GM19372 (cell line): ENCODE measurements around the gene SEMA3B.
"Not testable (repeated sequence)": the region's sequence is repeated elsewhere in the genome, so short reads cannot be mapped to it uniquely, and the experiment has no call there.

Experiments used
- ATAC-seq: cut with Tn5 transposase; IDR thresholded peaks from one replicate; pipeline ENCODE4 v1.9.1; 2021; ENCODE audit warnings: mild to moderate bottlenecking, low read depth, moderate library complexity; ENCODE audit not compliant: unreplicated experiment

SEMA3B gene

DNA sequence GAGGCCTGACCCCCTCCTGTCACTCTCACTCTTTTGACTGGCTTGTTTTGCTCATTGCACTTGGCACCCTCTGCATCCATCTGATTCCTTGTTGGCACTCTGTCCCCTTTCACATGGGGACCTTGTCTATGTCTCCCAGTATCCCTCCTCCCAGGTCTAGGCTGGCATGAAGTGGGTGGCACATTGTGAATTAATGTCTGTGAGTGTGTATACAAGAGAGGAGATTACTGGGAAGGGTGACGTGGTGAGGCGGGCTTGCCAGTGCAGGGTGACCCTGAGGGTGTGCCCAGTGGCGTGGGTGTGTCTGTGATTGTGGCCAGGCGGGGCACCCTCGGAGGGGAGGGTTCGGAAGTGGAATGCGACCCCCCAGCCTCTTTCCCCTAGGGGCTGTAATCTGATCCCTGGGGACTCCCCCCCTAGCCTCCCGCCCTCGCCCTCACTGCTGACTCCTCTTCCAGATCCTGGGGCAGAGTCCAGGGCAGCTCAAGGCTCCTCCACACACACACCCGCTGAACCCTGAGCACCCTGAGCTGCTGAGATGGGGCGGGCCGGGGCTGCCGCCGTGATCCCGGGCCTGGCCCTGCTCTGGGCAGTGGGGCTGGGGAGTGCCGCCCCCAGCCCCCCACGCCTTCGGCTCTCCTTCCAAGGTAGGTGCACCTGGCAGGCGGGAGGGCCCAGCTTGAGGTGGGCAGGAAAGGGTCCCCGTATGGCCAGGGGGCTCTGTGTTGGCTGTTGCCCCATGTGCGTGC lies at the start of gene SEMA3B:
Gene SEMA3B, plus strand, starts transcription at position 445 of the 749 bp plus-strand sequence. Its CDS starts 94 bp downstream, at position 539.
- ATAC-seq = no peak

DNA sequence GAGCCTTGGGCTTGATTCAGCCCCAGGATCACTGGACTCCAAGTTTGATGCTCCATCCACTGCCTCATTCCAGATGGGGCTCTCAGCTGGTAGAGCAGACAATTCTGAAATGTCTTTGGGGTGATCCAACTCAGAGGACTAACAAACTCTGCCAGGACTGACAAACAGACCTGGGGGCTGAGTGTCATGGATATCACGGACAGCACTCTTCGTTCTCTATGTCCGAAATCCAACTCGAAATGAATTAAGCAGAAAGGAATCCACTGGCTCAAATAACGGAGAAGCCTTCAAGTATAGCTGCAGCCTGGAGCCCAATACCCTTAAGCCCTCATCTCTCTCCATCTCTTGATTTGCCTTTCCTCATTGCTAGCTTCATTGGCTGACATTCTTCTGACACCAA lies 49.7 kb upstream of the SEMA3B start:
- no peak for ATAC-seq

DNA sequence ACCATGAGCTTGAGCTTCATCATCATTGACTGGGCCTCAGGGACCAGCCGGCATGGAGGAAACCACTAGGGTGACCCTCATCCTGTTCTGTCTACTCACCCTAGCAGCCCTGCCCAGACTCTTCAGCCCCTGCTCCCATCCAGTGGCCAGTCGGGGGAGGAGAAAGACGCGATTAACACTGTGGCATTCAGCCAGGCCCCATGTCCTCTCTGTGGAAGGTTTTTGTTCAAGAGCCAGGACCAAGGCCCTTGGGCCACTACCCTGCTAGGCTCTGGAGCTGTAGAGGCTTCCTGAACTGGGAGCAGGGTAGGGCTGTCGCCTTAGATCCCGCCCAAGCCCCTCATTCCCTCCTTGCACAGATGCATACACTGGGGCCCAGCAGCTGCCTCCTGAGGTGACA lies 48.8 kb upstream of the SEMA3B start:
- no peak for ATAC-seq

DNA sequence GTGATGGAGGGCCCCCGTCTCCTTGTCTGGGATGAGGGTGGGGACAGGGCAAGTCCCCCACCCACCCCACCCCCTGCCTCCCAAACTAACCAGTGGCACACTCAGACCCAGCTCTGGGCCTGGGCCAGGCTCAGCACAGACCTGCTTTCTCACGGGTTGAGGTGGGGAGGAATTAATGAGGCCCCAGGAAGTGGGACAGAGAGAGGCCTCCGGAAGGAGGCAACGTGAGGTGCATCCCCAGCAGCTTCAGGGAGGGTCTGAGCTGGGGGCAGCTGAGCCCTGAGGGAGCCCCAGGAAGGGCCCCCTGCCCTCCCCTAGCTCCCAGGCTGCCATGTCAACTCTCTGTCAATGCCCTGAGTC lies 47.9 kb upstream of the SEMA3B start:
- no peak for ATAC-seq

DNA sequence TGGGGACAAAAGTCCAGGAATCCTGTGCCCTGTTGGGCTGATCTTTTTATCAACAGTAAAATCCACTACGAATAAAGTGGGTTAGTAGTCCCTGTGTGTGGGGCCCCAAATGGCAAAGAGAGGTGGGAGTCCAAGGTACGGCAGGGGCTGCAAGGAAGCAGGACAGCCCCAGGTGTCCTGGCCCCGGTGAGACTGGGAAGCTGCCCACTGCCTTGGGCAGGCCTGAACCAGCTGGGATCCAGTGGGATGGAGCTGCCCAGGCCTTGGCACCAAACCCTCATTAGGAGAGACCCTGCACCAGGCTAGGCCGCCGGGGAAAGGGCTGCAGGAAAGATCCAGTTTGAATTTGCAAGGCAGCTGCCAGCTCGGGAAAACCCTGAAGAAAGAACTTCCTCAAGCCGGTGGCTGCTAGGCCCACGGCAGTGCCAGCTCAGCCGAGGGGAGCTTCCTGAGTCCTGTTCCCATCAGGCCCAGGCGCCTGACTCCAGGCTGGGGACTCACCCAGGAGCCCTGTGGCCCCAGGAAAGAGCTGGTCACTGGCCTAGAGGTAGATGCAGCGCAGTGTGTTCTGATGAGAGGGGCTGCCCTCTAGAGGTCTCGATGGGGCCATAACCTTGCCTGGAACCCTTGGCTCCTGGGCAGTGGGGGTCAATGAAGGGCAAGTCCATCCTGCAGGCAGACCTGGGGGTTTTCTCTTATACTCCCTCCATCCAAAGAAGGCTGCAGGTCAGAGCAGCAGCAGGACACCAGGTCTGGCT lies 47.4 kb upstream of the SEMA3B start:
- ATAC-seq = no peak

DNA sequence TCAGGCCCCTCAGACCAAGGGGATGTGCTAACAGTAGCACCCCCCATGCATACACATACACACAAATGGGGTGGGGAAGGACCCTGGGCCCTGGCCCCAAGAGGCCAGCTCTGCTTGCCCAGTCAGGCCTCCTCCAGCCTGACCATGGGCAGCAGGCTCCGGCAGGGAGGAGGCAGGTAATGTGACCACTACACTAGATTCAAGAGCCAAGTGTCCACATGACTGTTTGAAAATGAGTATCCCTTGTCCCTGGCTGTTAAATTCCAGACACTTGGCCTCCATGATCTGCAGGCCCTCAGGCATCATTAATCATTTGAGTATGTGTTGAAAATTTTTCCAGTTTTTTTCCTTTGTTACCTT lies 46.8 kb upstream of the SEMA3B start:
- no peak for ATAC-seq

DNA sequence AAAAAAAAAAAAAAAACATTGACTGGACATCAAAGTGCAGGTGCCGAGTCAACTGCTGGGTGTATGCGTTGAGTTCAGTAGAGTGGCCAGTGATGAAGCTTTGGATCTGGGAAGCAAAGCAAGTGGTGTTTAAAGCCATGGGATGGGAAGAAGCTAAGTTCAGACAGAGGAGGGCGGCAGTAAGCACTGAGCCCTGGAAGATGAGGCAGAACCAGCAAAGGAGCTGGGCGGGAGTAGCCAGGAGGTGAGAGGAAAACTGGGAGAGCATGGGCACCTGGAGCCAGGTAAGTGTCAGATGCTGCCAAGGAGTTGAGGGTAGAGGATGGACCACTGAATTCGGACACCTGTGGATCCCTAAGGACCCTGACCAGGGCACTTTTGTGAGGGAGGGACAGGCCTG lies 44.3 kb upstream of the SEMA3B start:
- ATAC-seq = no peak

DNA sequence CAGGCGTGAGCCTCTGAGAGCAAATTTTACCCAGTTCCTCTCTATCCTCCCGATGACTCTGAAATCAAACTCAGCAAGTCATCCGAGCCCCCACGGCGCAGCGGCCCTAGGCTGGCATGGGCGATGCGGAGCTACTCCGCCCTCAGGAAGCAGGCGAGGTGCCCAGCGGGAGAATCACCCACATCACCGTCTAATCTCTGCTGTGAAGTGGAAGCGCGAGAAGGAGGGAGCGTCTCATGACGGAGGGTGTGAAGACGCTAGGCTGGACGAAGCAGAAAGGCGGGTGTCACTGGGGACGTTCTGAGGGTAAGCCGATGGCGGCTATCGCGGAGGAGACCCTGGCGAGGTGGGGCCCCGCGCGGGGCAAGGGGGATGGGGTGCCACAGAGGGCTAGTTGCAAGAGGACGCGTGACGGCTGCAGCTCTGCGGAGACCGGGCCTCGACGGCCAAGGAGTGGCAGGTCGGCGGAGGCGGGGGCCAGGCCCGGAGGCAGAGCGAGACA lies 42.0 kb upstream of the SEMA3B start:
- peak; percentile 1 for ATAC-seq

DNA sequence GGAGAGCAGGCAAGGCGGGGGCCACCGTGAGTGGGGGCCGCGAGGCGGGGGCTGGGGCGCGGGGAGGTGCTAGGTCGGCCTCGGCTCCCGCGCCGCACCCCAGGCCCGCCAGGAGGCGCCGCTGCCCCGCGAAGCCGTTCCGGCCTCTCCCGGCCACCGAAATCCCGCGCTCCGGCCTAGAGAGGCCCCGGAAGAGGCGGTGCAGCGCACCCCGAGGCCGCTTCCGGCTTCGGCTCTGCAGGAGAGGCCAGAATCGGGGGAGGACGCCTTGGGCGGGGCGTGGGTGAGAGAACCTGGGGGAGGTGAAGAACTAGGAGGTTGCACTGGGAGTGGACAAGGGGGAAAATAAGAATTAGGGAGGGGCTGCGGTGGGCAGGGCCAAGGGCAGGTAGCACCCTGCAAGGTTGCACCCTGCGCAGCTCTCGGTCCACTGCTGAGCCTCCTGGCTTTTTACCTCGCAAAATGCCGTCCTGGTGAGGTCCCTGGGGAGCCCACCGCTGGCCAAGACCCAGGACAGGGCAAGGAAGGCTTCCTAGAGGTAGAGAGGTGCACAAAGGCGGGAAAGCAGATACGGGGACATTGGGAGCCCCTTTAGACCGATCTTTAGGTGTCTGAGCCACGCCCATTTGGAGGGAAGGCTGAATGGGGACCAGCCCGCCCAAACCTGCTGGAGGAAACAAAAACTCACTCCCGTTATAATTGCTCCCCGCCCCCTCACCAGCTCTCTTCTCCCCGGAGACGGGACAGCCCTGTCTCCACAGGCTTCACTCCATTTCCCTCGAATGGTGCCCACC lies 41.4 kb upstream of the SEMA3B start:
- peak; percentile 87 for ATAC-seq

DNA sequence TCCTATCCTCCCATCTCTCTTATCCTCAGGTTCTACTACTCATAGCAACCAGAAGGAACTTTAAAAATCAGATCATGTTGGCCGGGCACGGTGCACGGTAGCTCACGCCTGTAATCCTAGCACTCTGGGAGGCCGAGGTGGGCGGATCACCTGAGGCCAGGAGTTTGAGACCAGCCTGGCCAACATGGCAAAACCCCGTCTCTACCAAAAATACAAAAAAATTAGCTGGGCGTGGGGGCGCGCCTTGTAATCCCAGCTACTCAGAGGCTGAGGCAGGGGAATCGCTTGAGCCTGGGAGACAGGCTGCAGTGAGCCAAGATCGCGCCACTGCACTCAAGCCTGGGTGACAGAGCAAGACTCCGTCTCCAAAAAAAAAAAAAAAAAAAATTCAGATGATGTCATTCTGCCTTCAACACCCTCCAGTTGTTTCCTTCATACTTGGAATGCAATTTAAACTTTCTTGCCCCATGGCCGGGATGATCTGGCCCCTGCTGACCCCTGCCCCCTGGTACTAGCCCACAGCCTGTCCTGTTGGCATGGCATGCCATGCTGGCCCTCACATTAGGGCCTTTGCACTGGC lies 40.7 kb upstream of the SEMA3B start:
- ATAC-seq = not testable (repeated sequence)

DNA sequence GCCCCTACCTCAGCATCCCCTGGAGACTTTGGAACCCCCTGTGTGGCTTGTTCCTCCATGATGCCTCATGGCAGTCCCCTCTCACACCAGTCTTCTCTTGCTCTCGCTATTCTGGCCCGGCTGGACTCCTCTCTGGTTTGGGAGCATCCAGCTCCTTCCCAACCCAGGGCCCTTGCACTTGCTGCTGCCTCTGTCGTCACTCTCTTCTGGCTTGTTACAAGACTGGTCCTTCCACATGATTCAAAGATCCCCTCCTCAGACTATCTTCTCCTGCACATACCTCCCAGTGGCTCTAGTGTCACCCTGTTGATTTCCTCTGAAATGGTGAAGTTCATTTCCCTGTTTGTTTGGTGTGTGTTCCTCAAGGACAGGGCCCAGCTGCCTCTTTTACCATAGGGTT lies 39.5 kb upstream of the SEMA3B start:
- no peak for ATAC-seq

DNA sequence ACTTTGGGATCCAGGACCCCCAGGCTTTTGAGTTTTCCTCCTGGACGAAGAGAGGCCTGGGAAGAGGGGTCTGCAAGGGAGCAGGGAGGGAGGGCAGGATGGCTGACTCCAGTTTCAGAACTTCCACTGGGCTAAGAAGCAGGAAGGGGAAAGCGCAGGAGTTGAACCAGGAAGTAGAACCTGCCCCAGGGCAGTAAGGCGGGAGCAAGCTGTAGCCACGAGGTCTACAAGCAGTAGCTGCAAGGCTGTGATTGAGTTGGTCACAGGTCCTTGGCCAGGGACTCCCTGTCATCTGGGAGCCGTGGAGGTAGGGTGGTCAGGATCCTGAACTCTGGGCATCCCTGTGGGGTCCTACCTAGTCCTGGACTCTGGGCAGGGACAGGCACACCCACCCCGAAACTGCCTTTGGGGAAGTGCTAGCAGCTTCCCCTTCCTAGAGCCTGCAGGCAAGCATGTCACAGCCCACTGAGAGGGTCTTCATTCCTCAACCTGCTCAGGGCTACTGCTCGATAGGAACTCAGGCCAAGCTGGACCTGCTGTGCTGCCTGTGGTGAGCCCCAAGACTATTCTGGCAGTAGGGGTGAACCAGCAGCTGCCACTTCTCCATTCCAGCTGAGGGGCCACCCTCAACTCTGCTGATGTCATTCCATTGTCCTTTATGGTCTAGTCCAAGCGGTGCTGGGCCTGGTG lies 38.7 kb upstream of the SEMA3B start:
- ATAC-seq = no peak

DNA sequence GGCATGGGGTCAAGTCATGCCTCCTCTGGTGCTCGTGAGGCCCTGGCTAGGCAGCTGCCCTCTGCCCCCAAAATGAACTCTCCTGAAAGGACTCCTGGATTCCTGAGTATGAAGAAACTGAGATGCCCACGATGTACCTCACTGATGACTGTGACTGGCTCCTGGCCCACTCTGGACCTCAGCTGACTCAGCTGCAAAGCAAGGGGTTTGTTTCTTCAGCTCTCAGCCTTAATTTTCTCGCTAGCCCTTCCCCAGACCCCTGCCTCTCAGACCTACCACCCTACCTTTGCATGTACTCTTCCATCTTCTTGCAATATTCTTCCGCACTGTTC lies 38.2 kb upstream of the SEMA3B start:
- ATAC-seq = no peak

DNA sequence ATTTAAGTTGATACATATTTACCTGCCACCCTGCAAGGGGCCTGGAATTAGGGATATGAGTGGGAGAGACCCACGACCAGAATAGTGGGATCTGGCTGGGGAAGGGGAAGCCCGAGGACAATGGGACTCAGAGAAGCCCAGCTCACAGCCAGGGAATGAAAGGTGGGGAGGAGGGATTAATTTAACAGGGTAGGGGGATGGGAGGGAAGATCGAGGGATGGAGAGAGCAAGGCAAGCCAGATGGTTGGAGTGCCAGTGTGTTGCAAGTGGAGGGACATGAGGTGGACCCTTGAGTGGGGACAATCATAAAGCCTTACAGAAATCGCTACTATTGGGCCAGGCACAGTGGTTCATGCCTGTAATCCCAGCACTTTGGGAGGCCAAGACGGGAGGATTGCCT lies 37.4 kb upstream of the SEMA3B start:
- ATAC-seq = no peak

DNA sequence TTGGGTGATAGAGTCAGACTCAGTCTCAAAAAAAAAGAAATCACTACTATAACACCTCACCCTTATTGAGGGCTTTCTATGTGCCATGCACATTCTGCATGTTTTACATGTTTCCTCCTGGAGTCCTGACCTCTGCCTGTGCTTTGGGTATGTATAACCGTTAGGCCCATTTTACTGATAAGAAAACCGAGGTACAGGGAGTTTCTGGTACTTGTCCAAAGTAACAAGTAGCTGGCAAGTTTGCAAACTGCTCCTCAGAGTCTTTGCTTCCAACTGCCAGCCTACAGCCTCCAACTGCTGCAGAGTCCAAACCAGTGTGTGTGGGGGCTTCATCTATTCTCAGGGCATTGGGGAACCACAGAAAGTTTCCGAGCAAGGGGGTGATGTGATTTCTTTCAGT lies 36.6 kb upstream of the SEMA3B start:
- no peak for ATAC-seq

DNA sequence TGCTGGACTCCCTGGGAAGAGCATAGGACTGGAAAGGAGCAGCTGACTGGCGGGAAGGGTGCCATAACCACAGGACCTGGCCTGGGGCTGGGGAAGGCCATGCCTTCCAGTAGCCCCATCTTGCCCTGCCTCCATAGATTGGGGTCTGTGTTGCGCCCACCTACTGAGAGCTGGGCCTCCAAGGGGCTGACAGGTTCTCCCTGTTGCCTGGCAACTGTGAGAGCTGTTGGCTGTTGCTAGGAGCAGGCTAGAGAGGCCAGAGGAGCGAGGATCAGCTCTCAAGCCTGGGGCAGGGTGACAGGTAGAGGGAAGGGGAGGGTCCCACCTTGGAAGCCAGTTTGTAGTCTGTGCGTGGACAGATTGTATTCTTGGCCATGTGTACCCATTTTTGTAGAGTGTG lies 35.8 kb upstream of the SEMA3B start:
- no peak for ATAC-seq

DNA sequence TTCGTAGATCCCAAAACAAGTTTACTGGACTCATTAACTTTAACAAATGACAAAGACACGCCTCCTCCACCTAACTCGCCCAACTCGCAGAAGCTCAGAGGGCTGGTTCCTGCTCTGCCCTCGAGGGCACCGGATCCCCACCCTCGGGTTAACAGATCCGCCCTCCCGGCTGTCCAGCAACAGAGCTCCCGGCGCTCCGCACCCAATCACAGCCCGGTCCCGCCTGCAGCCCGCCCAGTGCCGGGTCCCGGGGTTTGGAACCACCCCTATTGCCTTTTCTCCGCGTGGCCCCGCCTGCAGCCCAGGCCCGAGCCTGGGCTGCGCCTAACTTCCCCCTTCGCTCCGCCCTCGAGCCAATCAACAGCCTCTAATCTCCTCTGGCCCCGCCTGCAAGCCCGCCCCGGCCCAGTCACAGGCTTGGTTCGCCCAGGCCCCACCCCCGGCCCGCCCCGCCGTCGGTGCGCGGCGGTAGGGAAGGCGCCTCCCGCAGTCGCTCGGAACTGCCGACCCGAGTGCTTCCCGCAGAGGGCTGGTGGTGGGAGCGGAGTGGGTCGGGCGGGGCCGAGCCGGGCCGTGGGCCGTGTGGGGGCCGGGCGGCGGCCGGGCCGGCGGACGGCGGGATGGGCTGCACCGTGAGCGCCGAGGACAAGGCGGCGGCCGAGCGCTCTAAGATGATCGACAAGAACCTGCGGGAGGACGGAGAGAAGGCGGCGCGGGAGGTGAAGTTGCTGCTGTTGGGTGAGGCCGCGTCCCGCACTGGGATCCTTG lies 33.0 kb upstream of the SEMA3B start, which contains the start of gene GNAI2:
Gene GNAI2, plus strand, starts transcription at position 489 of the 768 bp plus-strand sequence. Its CDS starts 132 bp downstream, at position 621.
- ATAC-seq = peak; percentile 89

DNA sequence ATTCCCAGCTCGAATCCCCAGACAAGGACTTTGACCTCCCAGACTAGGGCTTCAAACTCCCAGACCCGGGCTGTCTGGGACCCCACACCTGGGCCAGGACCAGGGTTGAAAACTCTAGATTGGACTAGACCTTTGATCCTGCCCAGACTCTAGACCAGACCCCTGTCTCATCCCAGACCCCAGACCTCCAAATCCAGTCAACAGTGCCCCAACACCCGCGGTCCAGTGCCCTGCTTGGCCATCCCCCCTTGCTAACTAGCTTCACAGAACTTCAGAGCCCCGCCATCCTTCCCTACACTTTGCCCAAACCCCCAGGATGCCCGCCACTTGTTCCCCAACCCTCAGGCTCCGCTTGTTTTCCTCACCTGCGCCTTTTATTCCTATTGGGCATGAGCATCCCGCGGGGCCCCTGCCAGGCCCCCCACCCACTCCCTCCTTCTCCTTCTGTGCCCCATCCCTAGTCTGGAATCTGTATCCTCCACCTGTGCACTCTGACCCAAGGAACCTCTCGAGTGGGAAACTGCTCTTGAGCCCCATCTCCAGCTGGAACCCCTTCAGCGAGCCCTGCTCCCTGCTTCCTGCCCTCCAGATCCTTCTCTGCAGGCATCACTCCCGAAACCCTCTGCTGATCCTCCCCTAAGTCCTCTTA lies 32.3 kb upstream of the SEMA3B start:
- no peak for ATAC-seq

DNA sequence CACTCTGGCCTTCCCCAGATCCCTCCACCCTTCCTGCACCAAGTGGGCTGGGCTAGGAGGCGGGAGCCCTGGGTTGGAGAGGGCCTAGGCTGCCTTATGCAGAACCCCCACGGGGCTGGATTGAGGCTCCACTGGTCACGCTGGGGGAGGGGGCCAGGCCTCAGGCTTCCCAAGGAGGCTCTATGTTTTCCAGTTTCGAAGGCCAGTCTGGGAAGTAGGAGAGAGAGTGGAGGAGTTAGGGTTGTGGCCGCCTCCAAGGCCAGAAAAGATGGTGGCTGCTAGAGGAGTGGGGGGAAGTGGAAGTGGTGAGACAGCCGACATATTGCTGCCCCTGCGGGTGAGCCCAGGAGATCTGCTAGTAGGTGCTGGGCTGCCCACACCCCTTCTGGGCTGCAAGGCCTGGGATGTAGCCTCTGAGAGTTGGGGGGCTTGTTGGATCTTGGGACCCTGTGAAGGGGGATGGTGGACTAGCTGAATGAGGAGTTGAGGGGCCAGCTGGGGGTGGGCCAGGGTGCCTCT lies 31.8 kb upstream of the SEMA3B start:
- no peak for ATAC-seq
